ENCODE measurements around the gene KRTAP4-6.
"Not testable (repeated sequence)": the region's sequence is repeated elsewhere in the genome, so short reads cannot be mapped to it uniquely, and the experiment has no call there.

KRTAP4-6 gene

GRCh38 chr17:41140360-41141131 lies at the start of gene KRTAP4-6:
TSS of gene KRTAP4-6 (minus strand) at chr17:41140544. CDS start at chr17:41140487, 57 bp downstream.
- DNase-seq (ENCODE audit: low read depth in 3 of 3), result no peak

- DNase-seq (ENCODE audit: low read depth in 3 of 3), result not testable (repeated sequence)
Measured at GRCh38 chr17:41189837-41190318, 49.5 kb upstream of the KRTAP4-6 start, which contains the start of gene KRTAP9-1. TSS of gene KRTAP9-1 (plus strand) at chr17:41189887. CDS start at chr17:41189887, 0 bp downstream.

GRCh38 chr17:41186872-41187271 lies 46.5 kb upstream of the KRTAP4-6 start:
- no peak for DNase-seq (ENCODE audit: low read depth in 3 of 3)

- DNase-seq (ENCODE audit: low read depth in 3 of 3), result no peak
Measured at GRCh38 chr17:41185001-41185400, 44.7 kb upstream of the KRTAP4-6 start.

- no peak for DNase-seq (ENCODE audit: low read depth in 3 of 3)
Measured at GRCh38 chr17:41184480-41184961, 44.2 kb upstream of the KRTAP4-6 start, which contains the start of gene KRTAP4-1. TSS of gene KRTAP4-1 (minus strand) at chr17:41184911. CDS start at chr17:41184854, 57 bp downstream.

GRCh38 chr17:41178843-41179616 lies 38.7 kb upstream of the KRTAP4-6 start:
- DNase-seq (ENCODE audit: low read depth in 3 of 3), result no peak

GRCh38 chr17:41178341-41178740 lies 38.0 kb upstream of the KRTAP4-6 start:
- DNase-seq (ENCODE audit: low read depth in 3 of 3), result no peak

GRCh38 chr17:41177727-41178271 lies 37.5 kb upstream of the KRTAP4-6 start, which contains the start of gene KRTAP4-2:
TSS of gene KRTAP4-2 (minus strand) at chr17:41178221. CDS start at chr17:41178164, 57 bp downstream.
- DNase-seq (ENCODE audit: low read depth in 3 of 3), result no peak

GRCh38 chr17:41176744-41177387 lies 36.5 kb upstream of the KRTAP4-6 start:
- no peak for DNase-seq (ENCODE audit: low read depth in 3 of 3)

- DNase-seq (ENCODE audit: low read depth in 3 of 3), result no peak
Measured at GRCh38 chr17:41171886-41172285, 31.5 kb upstream of the KRTAP4-6 start.

GRCh38 chr17:41168121-41168520 lies 27.8 kb upstream of the KRTAP4-6 start, which contains the start of gene KRTAP4-3:
TSS of gene KRTAP4-3 (minus strand) at chr17:41168221. CDS start at chr17:41168172, 49 bp downstream.
- DNase-seq (ENCODE audit: low read depth in 3 of 3), result no peak

- no peak for DNase-seq (ENCODE audit: low read depth in 3 of 3)
Measured at GRCh38 chr17:41167561-41167960, 27.2 kb upstream of the KRTAP4-6 start.

- DNase-seq (ENCODE audit: low read depth in 3 of 3), result no peak
Measured at GRCh38 chr17:41163828-41164227, 23.5 kb upstream of the KRTAP4-6 start.

- DNase-seq (ENCODE audit: low read depth in 3 of 3), result no peak
Measured at GRCh38 chr17:41160648-41161047, 20.3 kb upstream of the KRTAP4-6 start, which contains the start of gene KRTAP4-4. TSS of gene KRTAP4-4 (minus strand) at chr17:41160748. CDS start at chr17:41160691, 57 bp downstream.

GRCh38 chr17:41160190-41160589 lies 19.8 kb upstream of the KRTAP4-6 start:
- not testable (repeated sequence) for DNase-seq (ENCODE audit: low read depth in 3 of 3)

GRCh38 chr17:41153856-41154255 lies 13.5 kb upstream of the KRTAP4-6 start:
- DNase-seq (ENCODE audit: low read depth in 3 of 3), result no peak

GRCh38 chr17:41151525-41151924 lies 11.2 kb upstream of the KRTAP4-6 start:
- no peak for DNase-seq (ENCODE audit: low read depth in 3 of 3)

GRCh38 chr17:41150026-41150425 lies 9.7 kb upstream of the KRTAP4-6 start:
- no peak for DNase-seq (ENCODE audit: low read depth in 3 of 3)

- DNase-seq (ENCODE audit: low read depth in 3 of 3), result no peak
Measured at GRCh38 chr17:41149652-41149985, 9.3 kb upstream of the KRTAP4-6 start, which contains the start of gene KRTAP4-5. TSS of gene KRTAP4-5 (minus strand) at chr17:41149825. CDS start at chr17:41149767, 58 bp downstream.

- not testable (repeated sequence) for DNase-seq (ENCODE audit: low read depth in 3 of 3)
Measured at GRCh38 chr17:41148971-41149651, 8.8 kb upstream of the KRTAP4-6 start.

Measured in stimulated activated CD4-positive, alpha-beta T cell treated with anti-CD3 and anti-CD28 coated beads, TNF-alpha, amount 100 ng/mL, for 48 hours (primary cell).